ENCODE measurements around the gene LMCD1.

GRCh38 chr3:8519774-8520448, 18.3 kb downstream of the LMCD1 start:
- TF ChIP-seq CTCF (IDR thresholded peaks at IDR 0.05; ENCODE audit: insufficient read depth, low read length): no peak
- TF ChIP-seq SPI1 (IDR thresholded peaks at IDR 0.05; ENCODE audit: borderline replicate concordance, low read depth): no peak
- TF ChIP-seq POLR2AphosphoS5 (IDR thresholded peaks at IDR 0.05; ENCODE audit: low read depth): no peak
- no peak for TF ChIP-seq REST (IDR thresholded peaks at IDR 0.05; ENCODE audit: insufficient replicate concordance, low read depth)
